AG04450 (cell line): ENCODE data around the gene PHOSPHO1. TPM values are rescaled to one million over a fixed set of nuclear protein-coding genes. Genes with fewer than 3 reads are reported as not detected.

Experiments used
- CTCF ChIA-PET: fragments of 300-600, 350-600 bp; formaldehyde crosslinking; extraction: SDS; loops from one replicate; lab custom pipeline; 2022; ENCODE audit warnings: antibody characterized with exemption, inconsistent platforms; lab: Charles Lee
- POLR2A ChIA-PET: fragments of 350-600 bp; formaldehyde crosslinking; extraction: SDS; loops from one replicate; lab custom pipeline; 2021; ENCODE audit warnings: antibody characterized with exemption, inconsistent platforms; lab: Yijun Ruan, JAX
- DNase-seq: peaks from one replicate; pipeline ENCODE4 v3.0.0-alpha.2; 2011; ENCODE audit warnings: low read depth, low spot score
- H3K27ac ChIP-seq: one replicate; pipeline ENCODE4 v1.5.1; 2012; ENCODE audit warnings: low read depth, low read length, control low read depth
- H3K27me3 ChIP-seq: one replicate; pipeline ENCODE4 v1.6.0; 2012; ENCODE audit warnings: low read length; ENCODE audit not compliant: control insufficient read depth, insufficient read depth
- H3K4me3 ChIP-seq: 2 replicates; pipeline ENCODE4 v1.5.1; 2011; ENCODE audit warnings: mild to moderate bottlenecking, low read depth, low read length, control low read depth
- H3K9me3 ChIP-seq: 2 replicates; pipeline ENCODE4 v1.5.1; 2012; ENCODE audit warnings: low read length; ENCODE audit not compliant: control insufficient read depth, insufficient read depth
- polyA plus RNA-seq: library from polyadenylated mRNA; depleted of rRNA; stranded (reverse); fragments of >200 nt; gene quantifications from 2 replicates; pipeline ENCODE4 v1.2.3, GENCODE V29; 2011
- TF ChIP-seq, protein P1 (sequence below): IDR thresholded peaks from 2 replicates; pipeline ENCODE4 v1.5.1; 2011; ENCODE audit warnings: low read depth, low read length, control low read depth, inconsistent platforms

PHOSPHO1 gene
- polyA plus RNA-seq, 1 experiment: 0.05 TPM

DNA sequence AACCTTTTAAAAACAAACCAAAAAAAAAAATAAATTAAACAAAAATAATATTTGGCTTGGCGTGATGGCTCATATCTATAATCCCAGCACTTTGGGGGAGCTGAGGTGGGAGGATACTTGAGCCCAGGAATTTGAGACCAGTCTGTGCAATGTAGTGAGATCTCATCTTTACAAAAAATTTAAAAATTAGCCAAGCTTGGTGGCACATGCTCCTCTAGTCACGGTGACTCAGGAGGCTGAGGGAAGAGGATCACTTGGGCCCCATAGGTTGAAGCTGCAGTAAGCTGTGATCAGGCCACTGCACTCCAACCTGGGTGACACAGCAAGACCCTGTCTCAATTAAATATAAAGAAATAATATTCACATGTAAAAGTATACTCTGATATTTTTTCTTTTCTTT is 32.4 kb downstream of the PHOSPHO1 start:
- TF ChIP-seq, protein P1, sequence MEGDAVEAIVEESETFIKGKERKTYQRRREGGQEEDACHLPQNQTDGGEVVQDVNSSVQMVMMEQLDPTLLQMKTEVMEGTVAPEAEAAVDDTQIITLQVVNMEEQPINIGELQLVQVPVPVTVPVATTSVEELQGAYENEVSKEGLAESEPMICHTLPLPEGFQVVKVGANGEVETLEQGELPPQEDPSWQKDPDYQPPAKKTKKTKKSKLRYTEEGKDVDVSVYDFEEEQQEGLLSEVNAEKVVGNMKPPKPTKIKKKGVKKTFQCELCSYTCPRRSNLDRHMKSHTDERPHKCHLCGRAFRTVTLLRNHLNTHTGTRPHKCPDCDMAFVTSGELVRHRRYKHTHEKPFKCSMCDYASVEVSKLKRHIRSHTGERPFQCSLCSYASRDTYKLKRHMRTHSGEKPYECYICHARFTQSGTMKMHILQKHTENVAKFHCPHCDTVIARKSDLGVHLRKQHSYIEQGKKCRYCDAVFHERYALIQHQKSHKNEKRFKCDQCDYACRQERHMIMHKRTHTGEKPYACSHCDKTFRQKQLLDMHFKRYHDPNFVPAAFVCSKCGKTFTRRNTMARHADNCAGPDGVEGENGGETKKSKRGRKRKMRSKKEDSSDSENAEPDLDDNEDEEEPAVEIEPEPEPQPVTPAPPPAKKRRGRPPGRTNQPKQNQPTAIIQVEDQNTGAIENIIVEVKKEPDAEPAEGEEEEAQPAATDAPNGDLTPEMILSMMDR: no peak
- POLR2A ChIA-PET: interaction anchor here (0.6 kb wide), 1 partner anchor 64 kb away, joined by 3 read pairs; no protein-coding TSS in a partner anchor
- H3K9me3 ChIP-seq: no peaks in the 10 kb centered on the region

GRCh38 chr17:49197346-49197998 is 33.1 kb downstream of the PHOSPHO1 start:
- no peak for DNase-seq
- no peaks in the 10 kb centered on the region for H3K27me3 ChIP-seq
- POLR2A ChIA-PET: no interaction called here
- TF ChIP-seq, protein P1: no peak
- H3K9me3 ChIP-seq: no peaks in the 10 kb centered on the region
- H3K4me3 ChIP-seq: no peak overlapping the region
- CTCF ChIA-PET: interaction anchor here (1.2 kb wide), 1 partner anchor 17 kb away, joined by 5 read pairs; no protein-coding TSS in a partner anchor
- no peak overlapping the region for H3K27ac ChIP-seq

More for the DNA sequence above, 32.4 kb downstream of the PHOSPHO1 start:
- no peak for DNase-seq
- H3K4me3 ChIP-seq: no peak overlapping the region
- peaks cover under 1% of the 10 kb centered on the region for H3K27me3 ChIP-seq
- CTCF ChIA-PET: interaction anchor here (1.2 kb wide), 1 partner anchor 18 kb away, joined by 5 read pairs; no protein-coding TSS in a partner anchor
- no peak overlapping the region for H3K27ac ChIP-seq

DNA sequence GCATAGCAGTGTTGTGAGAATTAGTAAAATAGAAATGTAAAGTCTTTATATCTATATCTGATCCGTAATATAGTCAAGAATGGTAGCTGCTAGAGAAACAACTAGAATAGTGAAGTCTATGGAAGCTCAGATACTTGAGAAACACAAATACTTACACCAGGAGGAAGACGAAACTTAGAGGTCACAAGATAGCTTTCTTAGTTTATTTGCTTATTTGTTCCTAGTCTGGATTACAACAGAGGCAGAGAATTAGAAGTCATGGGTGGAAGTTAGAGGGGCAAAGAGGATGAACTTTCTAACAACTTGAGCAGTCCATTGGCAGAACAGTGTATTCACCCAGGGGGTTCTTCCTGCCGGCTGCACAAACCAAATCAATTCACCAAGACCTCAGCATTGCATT is 34.1 kb downstream of the PHOSPHO1 start:
- Histone ChIP-seq H3K27me3 (no peaks in the 10 kb centered on the region), H3K27ac (no peak overlapping the region), H3K9me3 (no peaks in the 10 kb centered on the region; the same call in 1 of the 2 replicates), H3K4me3 (no peak overlapping the region)
- ChIA-PET CTCF (no interaction called here), POLR2A (no interaction called here)
- DNase-seq: no peak
- TF ChIP-seq, protein P1: no peak

DNA sequence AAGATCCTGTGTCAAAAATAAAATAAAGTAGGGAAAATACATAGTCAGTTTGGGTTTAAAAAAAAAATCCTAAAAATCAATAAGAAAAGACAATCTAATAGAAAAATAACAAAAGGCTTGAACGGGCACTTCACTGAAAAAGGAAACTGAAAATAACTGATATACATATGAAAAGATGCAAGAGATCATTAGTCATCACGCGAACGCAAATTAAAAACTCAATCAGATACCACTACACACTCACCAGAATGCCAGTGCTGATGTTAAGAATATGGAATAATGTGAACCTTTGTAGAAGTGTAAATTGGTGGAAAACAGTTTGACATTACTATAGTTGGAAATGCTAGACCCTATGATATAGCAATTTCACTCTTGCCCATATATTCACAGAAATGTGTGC is 34.8 kb downstream of the PHOSPHO1 start:
- ChIA-PET POLR2A (no interaction called here), CTCF (no interaction called here)
- no peak overlapping the region for H3K4me3 ChIP-seq
- TF ChIP-seq, protein P1: no peak
- DNase-seq: no peak
- no peaks in the 10 kb centered on the region for H3K27me3 ChIP-seq
- H3K27ac ChIP-seq: no peak overlapping the region
- H3K9me3 ChIP-seq: no peaks in the 10 kb centered on the region; the same call in 1 of the 2 replicates

DNA sequence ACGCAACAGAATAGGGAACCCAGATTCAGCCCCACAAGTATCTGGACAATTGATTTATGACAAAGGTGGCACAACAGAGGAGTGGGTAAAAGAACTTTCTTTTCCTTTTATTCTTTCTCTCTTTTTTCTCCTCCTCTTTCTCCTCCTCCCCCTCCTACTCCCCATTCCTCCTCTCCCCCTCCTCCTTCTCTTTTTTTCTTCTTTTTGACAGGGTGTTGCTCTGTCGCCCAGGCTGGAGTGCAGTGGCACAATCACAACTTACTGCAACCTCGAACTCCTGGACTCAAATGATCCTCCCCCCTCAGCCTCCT is 36.3 kb downstream of the PHOSPHO1 start:
- no peak for DNase-seq
- H3K27me3 ChIP-seq: no peaks in the 10 kb centered on the region
- no peak overlapping the region for H3K4me3 ChIP-seq
- no peak overlapping the region for H3K27ac ChIP-seq
- ChIA-PET POLR2A (no interaction called here), CTCF (interaction anchor here (0.6 to 1.8 kb wide), 2 partner anchors 13 to 483 kb away, joined by 4 read pairs; no protein-coding TSS in a partner anchor)
- H3K9me3 ChIP-seq: no peaks in the 10 kb centered on the region; the same call in 1 of the 2 replicates
- TF ChIP-seq, protein P1: no peak
